SK-N-SH (cell line): Measurements from ENCODE around the gene C7. TPM values are rescaled to one million over a fixed set of nuclear protein-coding genes. Genes with fewer than 3 reads are reported as not detected.

Source experiments
- CTCF ChIA-PET: fragments of 300-600, 350-600 bp; formaldehyde crosslinking; extraction: SDS; loops from one replicate; lab custom pipeline; 2021; lab: Yijun Ruan, JAX
- POLR2A ChIA-PET: fragments of 350-600 bp; sonication (Branson Sonifier 250); formaldehyde crosslinking; extraction: SDS; loops from one replicate; lab custom pipeline; 2020; ENCODE audit warnings: antibody characterized with exemption, inconsistent platforms; lab: Yijun Ruan, JAX
- DNase-seq: peaks from one replicate; pipeline ENCODE4 v3.0.0; 2012
- H2AFZ ChIP-seq: fragments of 200-600 bp; sonication (generic); 2 replicates; pipeline ENCODE4 v1.8.1; 2016; ENCODE audit warnings: antibody characterized with exemption, mild to moderate bottlenecking, low read depth
- H3F3A ChIP-seq: fragments of 200-600 bp; sonication (generic); replicated peaks from 2 replicates; pipeline ENCODE3; 2016; ENCODE audit warnings: antibody characterized with exemption, mild to moderate bottlenecking; ENCODE audit not compliant: insufficient read depth
- H3K27ac ChIP-seq, 2 experiments: fragments of 200-500 bp in 1 of 2; fragments of 200-600 bp in 1 of 2; sonication (Bioruptor generic) in 1 of 2; sonication (generic), shearing (Covaris generic) in 1 of 2; 2 replicates each; pipeline versions ENCODE4 v1.5.1 to v1.6.1; 2014 to 2016; ENCODE audit warnings: low read depth in 2 of 2, inconsistent platforms in 1 of 2, low read length in 1 of 2, mild to moderate bottlenecking in 1 of 2, mixed read lengths in 1 of 2
- H3K27me3 ChIP-seq: fragments of 200-600 bp; sonication (generic), shearing (Covaris generic); 2 replicates; pipeline ENCODE4 v1.6.1; 2016; ENCODE audit warnings: mixed run types; ENCODE audit not compliant: insufficient read depth
- H3K36me3 ChIP-seq, 2 experiments: fragments of 200-500 bp in 1 of 2; fragments of 200-600 bp in 1 of 2; sonication (Bioruptor generic) in 1 of 2; sonication (generic) in 1 of 2; replicated peaks in 1 of 2; 2 replicates each; pipeline versions ENCODE3 to v1.5.1; 2014 to 2016; ENCODE audit warnings: low read length in 1 of 2, mild to moderate bottlenecking in 1 of 2; ENCODE audit not compliant: insufficient read depth in 2 of 2, control insufficient read depth in 1 of 2
- H3K4me1 ChIP-seq, 2 experiments: fragments of 200-500 bp in 1 of 2; fragments of 200-600 bp in 1 of 2; sonication (Bioruptor generic) in 1 of 2; sonication (generic), shearing (Covaris generic) in 1 of 2; 2 replicates each; pipeline versions ENCODE4 v1.5.1 to v1.6.1; 2014 to 2016; ENCODE audit warnings: low read depth in 1 of 2, low read length in 1 of 2, mixed run types in 1 of 2; ENCODE audit not compliant: insufficient read depth in 2 of 2, control insufficient read depth in 1 of 2
- H3K4me2 ChIP-seq: fragments of 200-600 bp; sonication (generic), shearing (Covaris generic); 2 replicates; pipeline ENCODE4 v1.6.1; 2017; ENCODE audit warnings: mixed run types
- H3K4me3 ChIP-seq, 2 experiments: fragments of 200-500 bp in 1 of 2; fragments of 200-600 bp in 1 of 2; sonication (Bioruptor generic) in 1 of 2; sonication (generic), shearing (Covaris generic) in 1 of 2; 2 replicates each; pipeline versions ENCODE4 v1.5.1 to v1.8.1; 2014 to 2016; ENCODE audit warnings: low read depth in 2 of 2, inconsistent platforms in 1 of 2, low read length in 1 of 2, mild to moderate bottlenecking in 1 of 2, mixed read lengths in 1 of 2, moderate library complexity in 1 of 2
- H3K79me2 ChIP-seq: fragments of 200-600 bp; sonication (generic); 2 replicates; pipeline ENCODE4 v1.8.1; 2017; ENCODE audit warnings: mild to moderate bottlenecking; ENCODE audit not compliant: insufficient read depth
- H3K9ac ChIP-seq: fragments of 200-600 bp; sonication (generic); 2 replicates; pipeline ENCODE4 v1.6.1; 2017; ENCODE audit warnings: mixed run types
- H3K9me2 ChIP-seq: fragments of 200-600 bp; sonication (generic); 2 replicates; pipeline ENCODE4 v1.6.1; 2017; ENCODE audit warnings: mixed run types
- H3K9me3 ChIP-seq: fragments of 200-600 bp; sonication (generic); 2 replicates; pipeline ENCODE4 v1.6.1; 2017; ENCODE audit warnings: mixed run types, mild to moderate bottlenecking, moderate library complexity
- H4K20me1 ChIP-seq: fragments of 200-600 bp; sonication (generic); 2 replicates; pipeline ENCODE4 v1.6.1; 2017; ENCODE audit warnings: mild to moderate bottlenecking, mixed run types; ENCODE audit not compliant: insufficient read depth
- CTCF ChIP-seq: fragments of 200-600 bp; sonication (generic); IDR thresholded peaks from 2 replicates; pipeline ENCODE4 v1.6.1; 2017; ENCODE audit warnings: antibody characterized with exemption, mild to moderate bottlenecking, moderate library complexity
- FOSL2 ChIP-seq: IDR thresholded peaks from 2 replicates; pipeline ENCODE4 v1.4.0; 2012; ENCODE audit warnings: low read depth, mild to moderate bottlenecking, moderate library complexity, borderline replicate concordance
- FOXJ3 ChIP-seq: sonication (generic); formaldehyde crosslinking; IDR thresholded peaks from 2 replicates; pipeline ENCODE4 v1.5.1; 2020; ENCODE audit warnings: mild to moderate bottlenecking, missing genetic modification reagents
- GABPA ChIP-seq: IDR thresholded peaks from 2 replicates; pipeline ENCODE4 v1.4.0; 2012; ENCODE audit warnings: low read depth, mild to moderate bottlenecking
- GATA2 ChIP-seq: sonication (generic); formaldehyde crosslinking; IDR thresholded peaks from 2 replicates; pipeline ENCODE4 v1.5.0; 2020; ENCODE audit warnings: mild to moderate bottlenecking, missing genetic modification reagents
- NRF1 ChIP-seq: IDR thresholded peaks from 2 replicates; pipeline ENCODE4 v1.6.1; 2012; ENCODE audit warnings: low read depth, mild to moderate bottlenecking, low read length
- RAD21 ChIP-seq: IDR thresholded peaks from 2 replicates; pipeline ENCODE4 v1.6.1; 2012; ENCODE audit warnings: mild to moderate bottlenecking, low read length
- REST ChIP-seq: IDR thresholded peaks from 2 replicates; pipeline ENCODE4 v1.6.1; 2012; ENCODE audit warnings: mild to moderate bottlenecking, low read depth, low read length, moderate library complexity
- RFX5 ChIP-seq: IDR thresholded peaks from 2 replicates; pipeline ENCODE4 v1.6.1; 2012; ENCODE audit warnings: mild to moderate bottlenecking, improper control_type of control experiment, low read length
- TEAD4 ChIP-seq: IDR thresholded peaks from 2 replicates; pipeline ENCODE4 v1.4.0; 2012; ENCODE audit warnings: mild to moderate bottlenecking, borderline replicate concordance; ENCODE audit not compliant: insufficient read depth
- USF1 ChIP-seq: IDR thresholded peaks from 2 replicates; pipeline ENCODE4 v1.4.0; 2012; ENCODE audit warnings: low read depth, borderline replicate concordance
- WGBS: methylation state at CpG from one replicate; pipeline ENCODE4 v1.1.6; 2017; ENCODE audit warnings: low lambda C conversion rate; 5-methylcytosine and 5-hydroxymethylcytosine counted together
- polyA plus RNA-seq, 3 experiments: library from polyadenylated mRNA; depleted of rRNA; stranded (reverse); fragments of >200 nt; gene quantifications; 2 replicates each; pipeline ENCODE4 v1.2.3, GENCODE V29; 2012

The C7 gene
- polyA plus RNA-seq, 1 of the 3 experiments (the other 2 are of a cell fraction): 11.1 TPM

DNA sequence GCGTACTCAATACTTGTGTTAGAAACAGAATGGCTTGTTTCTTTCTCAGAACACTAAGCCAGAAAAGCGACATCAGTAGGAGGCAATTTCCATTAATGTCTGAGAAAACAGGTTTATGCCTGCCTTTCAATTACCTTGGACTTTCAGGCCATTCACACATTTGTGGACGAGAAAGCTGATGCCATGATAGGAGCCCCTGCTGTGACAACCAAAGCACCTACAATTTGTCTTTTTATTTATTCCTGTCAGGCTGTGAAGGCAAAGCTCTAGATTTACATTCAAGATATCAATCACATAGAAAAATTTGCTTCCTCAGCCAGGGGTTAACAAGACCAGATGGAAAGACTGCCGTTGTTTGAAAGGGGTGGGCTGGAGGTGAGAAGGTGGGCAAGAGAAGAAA lies 76.2 kb downstream of the C7 start (continued):
- no peak for TF ChIP-seq FOXJ3 (CRISPR knock-in tag)

DNA sequence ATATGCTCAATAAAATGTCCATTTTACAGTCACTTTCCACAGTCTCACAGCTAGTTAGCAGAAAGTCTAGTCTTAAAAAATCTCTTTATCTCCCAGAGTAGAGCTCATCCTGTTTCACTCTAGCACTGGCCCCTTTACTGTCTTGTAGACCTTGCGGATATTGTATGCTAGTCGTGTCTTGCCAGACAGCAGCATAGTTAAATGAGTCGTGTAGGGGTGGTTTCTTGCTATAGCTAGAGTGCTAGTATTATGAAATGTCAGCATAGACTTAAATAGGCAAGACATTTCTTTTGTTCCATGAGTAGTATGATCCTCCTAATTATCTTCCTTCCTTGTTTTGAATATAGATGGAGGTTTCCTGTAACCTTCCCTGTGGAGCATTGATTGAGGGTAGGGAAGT lies 77.4 kb downstream of the C7 start:
- no peak overlapping the region for H3K4me3 ChIP-seq
- H3K36me3 ChIP-seq: peaks cover 0 to 2% of the 10 kb centered on the region in 2 experiments
- TF ChIP-seq TEAD4: no peak
- ChIA-PET CTCF (interaction anchor here (0.6 to 2.1 kb wide), 4 partner anchors 9 to 1680 kb away, joined by 3 to 6 read pairs (median 4); no protein-coding TSS in a partner anchor), POLR2A (interaction anchor here (0.6 kb wide), 1 partner anchor 31 kb away, joined by 3 read pairs; no protein-coding TSS in a partner anchor)
- H3K9me2 ChIP-seq: no peaks in the 10 kb centered on the region
- no peaks in the 10 kb centered on the region for H4K20me1 ChIP-seq
- no peak overlapping the region for H3K27ac ChIP-seq
- WGBS: 48% methylated on average over 3 of the region's 3 CpGs
- no peaks in the 10 kb centered on the region; a peak in 1 of 4 replicates for H3K4me1 ChIP-seq
- H3K27me3 ChIP-seq: no peaks in the 10 kb centered on the region
- H3K4me2 ChIP-seq: no peak overlapping the region
- no peaks in the 10 kb centered on the region for H3F3A ChIP-seq
- no peaks in the 10 kb centered on the region for H3K9me3 ChIP-seq
- no peak for DNase-seq
- H2AFZ ChIP-seq: no peak overlapping the region
- no peak overlapping the region for H3K9ac ChIP-seq
- no peaks in the 10 kb centered on the region for H3K79me2 ChIP-seq

DNA sequence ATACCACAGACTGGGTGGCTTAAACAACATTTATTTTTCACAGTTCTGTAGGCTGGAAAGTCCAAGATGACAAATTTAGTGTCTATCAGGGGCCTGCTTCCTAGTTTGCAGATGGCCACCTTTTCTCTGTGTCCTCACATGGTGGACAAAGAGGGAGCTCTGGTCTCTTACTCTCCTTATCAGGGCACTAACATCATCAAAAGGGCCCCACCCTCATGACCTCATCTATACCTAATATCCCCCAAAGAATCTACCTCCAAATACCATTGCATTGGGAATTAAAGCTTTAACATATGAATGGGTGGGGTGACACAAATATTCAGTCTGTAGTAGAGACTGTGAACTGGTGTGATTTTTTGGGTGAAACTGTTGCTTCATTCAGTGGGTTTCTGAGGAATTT lies 78.1 kb downstream of the C7 start:
- Histone ChIP-seq H3K27me3 (no peaks in the 10 kb centered on the region), H3K36me3 (peaks cover 0 to 2% of the 10 kb centered on the region in 2 experiments), H4K20me1 (no peaks in the 10 kb centered on the region), H3K9me3 (no peaks in the 10 kb centered on the region), H3K4me2 (no peak overlapping the region), H3K9ac (no peak overlapping the region), H2AFZ (no peak overlapping the region), H3K79me2 (no peaks in the 10 kb centered on the region), H3K4me3 (no peak overlapping the region), H3K9me2 (no peaks in the 10 kb centered on the region), H3K27ac (no peak overlapping the region), H3K4me1 (no peaks in the 10 kb centered on the region; a peak in 1 of 4 replicates), H3F3A (no peaks in the 10 kb centered on the region)
- POLR2A ChIA-PET: interaction anchor here (0.6 kb wide), 1 partner anchor 31 kb away, joined by 3 read pairs; no protein-coding TSS in a partner anchor
- DNase-seq: no peak
- no peak for TF ChIP-seq GABPA
- TF ChIP-seq RFX5: no peak
- TF ChIP-seq USF1: no peak
- TF ChIP-seq REST: no peak
- no peak for TF ChIP-seq CTCF
- TF ChIP-seq GATA2 (CRISPR knock-in tag): no peak
- no peak for TF ChIP-seq RAD21
- no peak for TF ChIP-seq FOSL2
- TF ChIP-seq NRF1: no peak
- CTCF ChIA-PET: interaction anchor here (0.7 to 2.1 kb wide), 3 partner anchors 10 to 18 kb away, joined by 3 to 6 read pairs (median 4); no protein-coding TSS in a partner anchor
